Measurements from ENCODE around the gene MAP2K7. TPM values are rescaled to one million over a fixed set of nuclear protein-coding genes. Genes with fewer than 3 reads are reported as not detected.
A peak's percentile ranks its signal among the peaks of the same experiment; 100 is the strongest.

Gene MAP2K7
- total RNA-seq, 4 donors from 2014 or later, result 23.1 to 47.8 (median 30.9) TPM

DNA sequence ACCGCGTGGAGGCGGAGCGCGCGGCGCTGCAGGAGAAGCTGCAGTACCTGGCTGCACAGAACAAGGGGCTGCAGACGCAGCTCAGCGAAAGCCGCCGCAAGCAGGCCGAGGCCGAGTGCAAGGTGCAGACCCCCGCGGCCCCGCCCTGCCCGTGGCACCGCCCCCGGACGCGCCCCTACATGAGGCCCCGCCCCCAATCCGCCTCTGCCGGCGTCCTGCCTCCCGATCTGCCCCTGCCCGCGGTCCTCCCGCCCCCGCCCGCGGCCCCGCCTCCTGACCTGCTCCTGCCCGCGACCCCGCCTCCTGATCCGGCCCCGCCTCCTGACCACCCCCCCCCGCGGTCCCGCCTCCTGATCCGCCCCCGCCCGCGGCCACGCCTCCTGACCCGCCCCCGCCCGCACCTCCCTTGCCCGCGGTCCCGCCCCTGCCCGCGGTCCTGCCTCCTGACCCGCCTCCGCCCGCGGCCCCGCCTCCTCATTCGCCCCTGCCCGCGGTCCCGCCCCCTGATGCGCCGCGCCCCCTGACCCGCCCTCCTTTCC, 41.2 kb upstream of the MAP2K7 start:
- 18% methylated on average over 28 of the region's 67 CpGs; no CpG with 5 or more reads in 1 of the 2 donors for WGBS, 2 donors

DNA sequence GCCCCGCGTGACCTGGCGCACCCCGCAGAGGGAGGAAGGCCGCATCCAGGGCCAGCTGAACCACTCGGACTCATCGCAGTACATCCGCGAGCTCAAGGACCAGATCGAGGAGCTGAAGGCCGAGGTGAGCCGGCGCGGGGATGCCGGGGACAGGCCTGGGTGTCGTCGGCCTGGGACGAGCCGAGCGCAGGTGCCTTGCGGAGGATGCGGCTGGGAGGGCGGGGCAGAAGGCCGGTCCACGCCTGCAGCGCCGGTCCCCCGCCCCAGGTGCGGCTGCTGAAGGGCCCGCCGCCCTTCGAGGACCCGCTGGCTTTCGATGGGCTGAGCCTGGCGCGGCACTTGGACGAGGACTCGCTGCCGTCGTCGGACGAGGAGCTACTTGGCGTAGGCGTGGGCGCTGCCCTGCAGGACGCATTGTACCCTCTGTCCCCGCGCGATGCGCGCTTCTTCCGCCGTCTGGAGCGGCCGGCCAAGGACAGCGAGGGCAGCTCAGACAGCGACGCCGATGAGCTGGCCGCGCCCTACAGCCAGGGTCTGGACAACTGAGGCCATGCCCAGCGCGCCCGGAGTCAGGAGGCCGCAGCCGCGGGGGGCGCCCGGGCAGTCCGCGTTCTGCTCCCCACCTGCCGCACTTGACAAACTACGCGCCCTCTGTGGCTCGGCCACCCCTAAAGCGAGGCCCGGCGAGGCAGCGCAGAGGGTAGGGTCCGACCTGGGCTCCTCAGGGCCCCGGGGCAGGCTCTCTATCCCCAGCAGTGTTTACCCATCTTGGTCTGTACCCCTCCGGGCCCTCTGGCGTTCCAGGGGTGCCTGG, 40.3 kb upstream of the MAP2K7 start:
- no peak overlapping the region for H3K4me3 ChIP-seq (ENCODE audit: low read depth, poor library complexity, severe bottlenecking)
- no peak for DNase-seq (ENCODE audit: low spot score in 2 of 2)
- 80 to 87% methylated on average over 64 to 74 of the region's 83 CpGs for WGBS, 2 donors
- intact Hi-C loops (cut with DNase I; ENCODE audit: low total_unique reads), result no loop called here
- TF ChIP-seq, protein P1, sequence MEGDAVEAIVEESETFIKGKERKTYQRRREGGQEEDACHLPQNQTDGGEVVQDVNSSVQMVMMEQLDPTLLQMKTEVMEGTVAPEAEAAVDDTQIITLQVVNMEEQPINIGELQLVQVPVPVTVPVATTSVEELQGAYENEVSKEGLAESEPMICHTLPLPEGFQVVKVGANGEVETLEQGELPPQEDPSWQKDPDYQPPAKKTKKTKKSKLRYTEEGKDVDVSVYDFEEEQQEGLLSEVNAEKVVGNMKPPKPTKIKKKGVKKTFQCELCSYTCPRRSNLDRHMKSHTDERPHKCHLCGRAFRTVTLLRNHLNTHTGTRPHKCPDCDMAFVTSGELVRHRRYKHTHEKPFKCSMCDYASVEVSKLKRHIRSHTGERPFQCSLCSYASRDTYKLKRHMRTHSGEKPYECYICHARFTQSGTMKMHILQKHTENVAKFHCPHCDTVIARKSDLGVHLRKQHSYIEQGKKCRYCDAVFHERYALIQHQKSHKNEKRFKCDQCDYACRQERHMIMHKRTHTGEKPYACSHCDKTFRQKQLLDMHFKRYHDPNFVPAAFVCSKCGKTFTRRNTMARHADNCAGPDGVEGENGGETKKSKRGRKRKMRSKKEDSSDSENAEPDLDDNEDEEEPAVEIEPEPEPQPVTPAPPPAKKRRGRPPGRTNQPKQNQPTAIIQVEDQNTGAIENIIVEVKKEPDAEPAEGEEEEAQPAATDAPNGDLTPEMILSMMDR (IDR thresholded peaks at IDR 0.05), result no peak
- no peak for TF ChIP-seq POLR2A (IDR thresholded peaks at IDR 0.05)

More for the DNA sequence above, 41.2 kb upstream of the MAP2K7 start:
- intact Hi-C loops (cut with DNase I; ENCODE audit: low total_unique reads), result no loop called here
- no peak for TF ChIP-seq POLR2A (IDR thresholded peaks at IDR 0.05)
- TF ChIP-seq, protein P1 (IDR thresholded peaks at IDR 0.05), result no peak
- DNase-seq (ENCODE audit: low spot score in 2 of 2), result peak in 1 of 2 donors; percentile 92
- no peak overlapping the region for H3K4me3 ChIP-seq (ENCODE audit: low read depth, poor library complexity, severe bottlenecking)

DNA sequence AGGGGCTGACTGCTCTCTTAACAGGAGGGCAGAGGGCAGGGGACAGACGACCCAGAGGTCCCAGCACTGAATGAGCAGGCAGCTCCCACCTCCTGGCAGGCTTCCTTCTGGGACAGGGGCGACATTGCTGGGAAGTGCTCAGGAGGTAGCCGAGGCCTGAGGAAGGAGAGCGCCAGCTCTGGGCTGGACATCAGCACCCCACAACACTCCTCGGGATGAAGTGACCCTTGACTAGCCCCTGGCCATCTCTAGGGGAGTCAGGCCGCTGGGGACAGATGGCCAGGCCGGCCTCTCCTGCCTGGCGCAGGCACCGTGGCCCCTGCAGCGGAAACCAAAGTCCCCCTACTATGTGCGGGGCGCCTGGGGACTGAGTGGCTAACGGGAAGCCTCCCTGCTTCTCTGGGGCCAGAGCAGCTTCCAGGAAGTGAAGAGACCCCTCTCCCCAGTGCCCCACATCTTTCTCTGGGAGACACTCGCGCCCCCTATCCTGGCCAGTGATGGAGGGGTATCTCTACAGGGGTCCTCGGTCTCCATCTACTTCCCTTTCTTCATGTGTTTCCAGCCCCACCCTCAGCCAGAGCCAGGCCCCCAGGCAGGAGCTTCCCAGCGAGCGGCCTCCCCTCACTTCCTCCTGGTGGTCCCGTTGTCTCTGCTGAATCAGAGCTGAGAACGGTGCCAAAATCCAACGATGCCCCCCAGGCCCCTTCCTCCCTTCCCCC, 39.5 kb upstream of the MAP2K7 start:
- TF ChIP-seq, protein P1 (IDR thresholded peaks at IDR 0.05), result no peak
- no peak for TF ChIP-seq POLR2A (IDR thresholded peaks at IDR 0.05)
- H3K4me3 ChIP-seq (ENCODE audit: low read depth, poor library complexity, severe bottlenecking), result no peak overlapping the region
- intact Hi-C loops (cut with DNase I; ENCODE audit: low total_unique reads), result no loop called here
- 68 to 87% methylated on average over 10 to 13 of the region's 21 CpGs for WGBS, 2 donors
- DNase-seq (ENCODE audit: low spot score in 2 of 2), result no peak

DNA sequence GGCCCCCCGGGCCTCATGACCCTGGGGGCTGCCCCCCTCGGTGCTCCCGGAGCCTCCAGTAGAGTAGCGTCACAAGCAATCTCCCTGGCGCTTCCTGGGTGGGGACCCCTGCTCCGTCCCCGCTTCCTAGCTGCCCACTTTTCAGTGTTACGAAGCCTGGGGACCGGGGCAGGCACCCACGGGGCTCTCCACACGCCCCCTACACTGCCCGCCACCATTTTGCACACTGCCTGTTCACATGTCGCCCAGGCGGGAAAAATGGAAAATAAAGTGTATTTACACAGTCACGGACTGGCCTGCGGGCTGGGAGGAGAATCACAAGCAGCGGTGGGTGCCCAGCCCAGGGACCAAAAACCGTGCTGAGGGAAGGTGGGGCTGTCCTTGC, 39.0 kb upstream of the MAP2K7 start:
- intact Hi-C loops (cut with DNase I; ENCODE audit: low total_unique reads), result no loop called here
- no peak overlapping the region for H3K4me3 ChIP-seq (ENCODE audit: low read depth, poor library complexity, severe bottlenecking)
- WGBS, 2 donors, result 66 to 68% methylated on average over 18 of the region's 18 CpGs
- no peak for TF ChIP-seq POLR2A (IDR thresholded peaks at IDR 0.05)
- TF ChIP-seq, protein P1 (IDR thresholded peaks at IDR 0.05), result no peak
- no peak for DNase-seq (ENCODE audit: low spot score in 2 of 2)

DNA sequence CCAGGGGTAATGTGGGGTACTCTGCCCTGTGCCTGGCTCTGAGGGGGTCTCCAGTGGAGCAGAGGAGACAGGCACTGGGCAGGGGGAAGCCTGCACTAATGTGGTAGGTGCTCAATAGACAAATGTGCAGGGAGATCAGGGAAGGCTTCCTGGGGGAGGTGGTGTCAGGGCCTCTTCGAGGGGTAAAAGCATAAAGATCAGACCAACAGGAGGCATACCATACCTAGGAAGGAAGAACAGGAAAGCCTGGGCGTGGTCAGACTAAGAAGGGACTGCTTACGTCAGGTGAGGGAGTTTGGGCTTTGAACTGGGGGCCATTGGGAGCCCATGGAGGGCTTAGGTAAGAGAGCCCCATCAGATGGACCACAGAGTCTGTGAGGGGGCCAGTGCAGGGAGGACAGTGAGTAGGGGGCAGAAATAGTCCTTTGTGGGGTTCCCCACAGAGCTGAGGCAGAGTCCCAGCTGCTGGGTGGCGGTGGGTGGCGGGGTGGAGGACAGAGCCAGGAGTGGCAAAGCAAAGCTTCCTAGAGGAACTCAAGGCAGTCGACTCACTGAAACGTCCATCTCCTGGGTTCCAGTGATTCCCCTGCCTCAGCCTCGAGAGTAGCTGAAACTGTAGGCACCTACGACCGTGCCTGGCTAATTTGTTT, 38.3 kb upstream of the MAP2K7 start:
- 37 to 40% methylated on average over 10 of the region's 10 CpGs for WGBS, 2 donors
- no peak for DNase-seq (ENCODE audit: low spot score in 2 of 2)
- TF ChIP-seq, protein P1 (IDR thresholded peaks at IDR 0.05), result no peak
- TF ChIP-seq POLR2A (IDR thresholded peaks at IDR 0.05), result no peak
- H3K4me3 ChIP-seq (ENCODE audit: low read depth, poor library complexity, severe bottlenecking), result no peak overlapping the region
- intact Hi-C loops (cut with DNase I; ENCODE audit: low total_unique reads), result no loop called here

All from lower leg skin (tissue), 4 donors.